ENCODE results near the gene HOXA3. TPM values are rescaled to one million over a fixed set of nuclear protein-coding genes. Genes with fewer than 3 reads are reported as not detected.

HOXA3 gene
- total and polyA plus RNA-seq, 10 of the 15 experiments (the other 5 are each of a cell fraction or from before 2014, with no cell fraction given), result 0.05 TPM; not detected in 9

GRCh38 chr7:27129729-27130539 lies 22.4 kb downstream of the HOXA3 start:
- no peaks in the 10 kb centered on the region for H4K20me1 ChIP-seq (ENCODE audit: control insufficient read depth, insufficient read depth)
- TF ChIP-seq USF2 (IDR thresholded peaks at IDR 0.05; ENCODE audit: borderline replicate concordance, low read depth, low read length), result no peak
- no peak for TF ChIP-seq ZNF24 (IDR thresholded peaks at IDR 0.05)
- TF ChIP-seq FOS (IDR thresholded peaks at IDR 0.05; ENCODE audit: borderline replicate concordance, extremely low read depth, insufficient read length), result no peak
- TF ChIP-seq TBL1XR1 (IDR thresholded peaks at IDR 0.05; ENCODE audit: low read depth, low read length), result no peak
- TF ChIP-seq RAD21 (IDR thresholded peaks at IDR 0.05; ENCODE audit: insufficient read depth, low read depth, low read length), result no peak
- no peak for TF ChIP-seq CBX5 (IDR thresholded peaks at IDR 0.05; ENCODE audit: low read depth)
- TF ChIP-seq CHD1 (IDR thresholded peaks at IDR 0.05; ENCODE audit: low read depth, low read length), result no peak
- TF ChIP-seq ZBTB33 (IDR thresholded peaks at IDR 0.05), result no peak
- no peak for TF ChIP-seq BCL3 (IDR thresholded peaks at IDR 0.05; ENCODE audit: borderline replicate concordance, insufficient read depth, low read depth, low read length, poor library complexity, severe bottlenecking)
- no peak for TF ChIP-seq FOXM1 (IDR thresholded peaks at IDR 0.05; ENCODE audit: low read depth, low read length)
- TF ChIP-seq IRF4 (IDR thresholded peaks at IDR 0.05; ENCODE audit: low read depth, low read length), result no peak
- TF ChIP-seq SIX5 (IDR thresholded peaks at IDR 0.05; ENCODE audit: low read depth, low read length, severe bottlenecking), result no peak
- H3K27me3 ChIP-seq (replicated peaks in 1 of 2; ENCODE audit: control insufficient read depth in 2 of 2, insufficient read depth in 2 of 2, low read length in 1 of 2), result peaks cover 0 to 2% of the 10 kb centered on the region in 2 experiments; a peak in 2 of 4 replicates
- no peak overlapping the region for H3K4me3 ChIP-seq
- H3K79me2 ChIP-seq (ENCODE audit: control insufficient read depth, insufficient read depth, low read length), result no peaks in the 10 kb centered on the region
- H3K27ac ChIP-seq (ENCODE audit: control insufficient read depth, insufficient read depth), result no peak overlapping the region
- ChIA-PET POLR2A (no interaction called here), CTCF (no interaction called here), SMC1A (ENCODE audit: uncharacterized antibody, unreplicated experiment) (no interaction called here), RAD21 (ENCODE audit: unreplicated experiment) (interaction anchor here (0.6 kb wide), 1 partner anchor 32 kb away, joined by 3 read pairs; no protein-coding TSS in a partner anchor)
- no peak overlapping the region for H3K9ac ChIP-seq (ENCODE audit: control insufficient read depth, insufficient read depth, low read length)
- no peaks in the 10 kb centered on the region for H3K4me1 ChIP-seq (ENCODE audit: control insufficient read depth, insufficient read depth, low read length)
- FAIRE-seq (no peak), DNase-seq (ENCODE audit: low read depth, low spot score) (no peak), ATAC-seq (no peak)
- H3K9me3 ChIP-seq (replicated peaks; ENCODE audit: control insufficient read depth, insufficient read depth, low read length), result no peaks in the 10 kb centered on the region; the same call in 2 of the 3 replicates
- 63% methylated on average over 36 of the region's 72 CpGs for WGBS (ENCODE audit: insufficient coverage, insufficient replicate concordance, low lambda C conversion rate, missing lambda C conversion rate)
- H3K4me2 ChIP-seq (ENCODE audit: control insufficient read depth, insufficient read depth), result no peak overlapping the region
- H2AFZ ChIP-seq (ENCODE audit: control insufficient read depth, low read depth, low read length), result no peak overlapping the region
- H3K36me3 ChIP-seq (ENCODE audit: control insufficient read depth in 2 of 2, insufficient read depth in 2 of 2, low read length in 1 of 2), result no peaks in the 10 kb centered on the region
- BruUV-seq (replicated peaks), result no TSS peak
- intact Hi-C loops (cut with micrococcal nuclease; ENCODE audit: unreplicated experiment), result no loop called here
- in situ Hi-C loops (cut with MboI), result no loop called here

Measured in GM12878 (cell line).